ENCODE data around the gene SEPTIN8.

GRCh38 chr5:132752581-132753125, 24.4 kb downstream of the SEPTIN8 start:
- TF ChIP-seq CTCF (IDR thresholded peaks at IDR 0.05; ENCODE audit: low read depth, low read length) (no peak), EZH2phosphoT487 (IDR thresholded peaks at IDR 0.05; ENCODE audit: low read depth) (no peak)
